Cerebellar cortex (tissue), 1 donor: ENCODE results near the gene CYB5A.

Experiments used
- DNase-seq: peaks from one replicate; pipeline ENCODE4 v3.0.0-alpha.2; 2015; ENCODE audit warnings: low spot score

The CYB5A gene

DNA sequence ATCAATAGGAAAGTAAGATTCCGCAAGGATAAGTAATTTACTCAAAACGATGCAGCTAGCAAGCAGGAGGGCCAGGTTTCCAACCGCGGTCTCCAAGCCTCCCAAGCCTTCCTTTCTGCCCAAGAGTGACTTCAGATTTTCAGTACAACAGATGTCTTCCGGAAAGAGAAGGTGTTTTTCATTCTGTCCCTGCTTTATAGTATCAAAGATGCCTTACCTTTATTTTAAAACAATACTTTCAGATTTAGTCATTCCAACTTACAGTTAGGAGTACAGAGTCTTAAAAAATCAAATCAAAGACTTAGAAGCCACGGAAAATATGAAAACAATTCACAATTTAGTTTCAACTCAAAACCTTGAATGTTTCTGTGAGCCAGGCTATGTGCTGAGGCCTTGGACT is 43.6 kb downstream of the CYB5A start:
- no peak for DNase-seq

- DNase-seq = no peak
These were observed 47.2 kb downstream of the CYB5A start for GRCh38 chr18:74244554-74244953.

DNA sequence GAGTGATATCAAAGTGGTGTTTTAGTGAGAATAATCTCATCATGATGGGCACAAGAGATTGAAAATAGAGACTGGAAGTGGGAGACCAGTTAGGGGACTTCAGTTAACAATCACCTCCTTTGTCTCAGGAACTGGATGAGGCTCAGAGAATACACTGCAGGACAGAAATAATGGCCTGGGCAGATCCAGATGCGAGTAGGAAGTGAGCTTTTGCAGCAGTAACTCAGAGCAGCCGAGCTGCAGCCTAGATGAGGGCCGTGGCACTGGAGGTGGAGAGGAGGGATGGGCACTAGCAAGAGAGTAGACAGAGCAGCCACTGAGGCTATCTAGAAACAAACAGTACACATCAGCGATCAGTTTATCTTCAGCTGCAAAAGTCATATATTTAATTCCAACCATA is 48.6 kb downstream of the CYB5A start:
- no peak for DNase-seq

- DNase-seq = peak; percentile 13
These were observed 49.2 kb downstream of the CYB5A start for GRCh38 chr18:74242438-74243096.

GRCh38 chr18:74241970-74242369 is 49.8 kb downstream of the CYB5A start:
- DNase-seq = no peak

- DNase-seq = no peak
These were observed 50.3 kb downstream of the CYB5A start for GRCh38 chr18:74241426-74241825.

DNA sequence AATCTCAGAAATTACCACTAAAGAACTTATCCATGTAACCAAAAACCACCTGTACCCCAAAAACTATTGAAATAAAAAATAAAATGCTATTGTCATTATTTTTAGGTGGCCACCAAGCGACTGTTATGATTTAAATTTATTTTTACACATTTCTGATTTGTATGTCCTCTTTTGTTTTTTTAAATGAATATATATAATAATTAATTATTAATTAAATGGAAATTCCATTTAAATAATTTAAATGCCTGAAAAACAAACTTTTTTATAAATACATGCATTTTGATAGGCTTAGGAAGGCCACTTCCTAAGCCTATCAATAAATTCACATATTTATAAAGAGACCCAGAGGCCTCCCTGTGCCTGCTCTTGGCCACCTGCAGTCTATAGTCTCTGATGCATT is 52.2 kb downstream of the CYB5A start:
- DNase-seq = no peak

DNA sequence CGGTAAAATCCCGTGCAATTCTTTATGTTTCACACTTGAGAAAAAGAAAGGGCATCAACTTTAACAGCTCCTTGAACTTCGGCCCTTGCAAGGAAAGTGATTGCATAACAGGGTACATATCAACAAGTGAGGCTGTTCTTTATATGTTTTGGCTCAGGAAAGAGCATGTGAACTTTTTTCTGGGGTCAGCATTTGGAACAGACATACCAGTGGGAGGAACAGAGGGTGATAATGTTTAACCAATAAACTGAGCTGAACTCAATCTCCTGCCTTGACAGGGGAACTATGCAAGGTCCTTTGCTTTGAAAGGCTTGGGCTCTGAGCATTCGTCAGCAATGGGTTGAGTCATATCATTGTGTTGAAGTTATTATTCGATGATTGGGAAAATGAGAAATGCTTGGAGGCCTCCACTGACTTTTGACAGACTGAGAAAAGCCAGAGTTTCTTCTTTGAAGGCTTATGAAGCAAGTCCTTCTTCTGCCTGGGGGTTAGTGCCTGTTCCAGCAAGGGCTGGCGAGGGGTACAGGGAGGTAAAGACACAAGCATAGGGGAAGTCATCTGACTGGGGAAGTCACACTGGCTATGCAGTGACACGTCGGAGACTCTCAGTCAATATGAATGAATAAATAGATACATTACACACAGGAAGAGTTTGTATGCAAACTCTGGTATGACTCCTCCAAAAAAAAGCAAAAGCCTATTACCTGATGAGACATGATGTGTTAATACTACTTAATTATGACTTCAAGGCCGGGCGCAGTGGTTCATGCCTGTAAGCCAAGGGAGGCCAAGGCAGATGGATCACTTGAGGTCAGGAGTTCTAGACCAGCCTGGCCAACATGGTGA is 57.2 kb downstream of the CYB5A start:
- no peak for DNase-seq

DNA sequence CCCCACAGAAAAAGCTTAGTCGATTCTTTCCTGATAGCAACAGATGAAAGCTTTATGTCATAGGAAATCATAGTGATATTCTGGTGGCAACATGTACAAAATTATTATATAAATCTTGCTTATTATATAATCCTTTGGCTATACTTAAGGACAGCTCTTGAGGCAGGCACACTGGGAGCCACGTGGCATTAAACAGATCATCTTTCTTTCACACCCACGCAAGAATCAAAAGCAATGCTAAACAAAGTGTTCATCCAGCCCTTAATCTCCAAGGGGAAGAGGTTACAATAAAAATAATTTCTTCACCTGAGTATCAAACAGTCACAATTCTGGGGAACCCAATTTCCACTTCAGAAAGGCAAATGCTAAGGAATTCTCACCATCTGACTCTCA is 57.8 kb downstream of the CYB5A start:
- no peak for DNase-seq

DNA sequence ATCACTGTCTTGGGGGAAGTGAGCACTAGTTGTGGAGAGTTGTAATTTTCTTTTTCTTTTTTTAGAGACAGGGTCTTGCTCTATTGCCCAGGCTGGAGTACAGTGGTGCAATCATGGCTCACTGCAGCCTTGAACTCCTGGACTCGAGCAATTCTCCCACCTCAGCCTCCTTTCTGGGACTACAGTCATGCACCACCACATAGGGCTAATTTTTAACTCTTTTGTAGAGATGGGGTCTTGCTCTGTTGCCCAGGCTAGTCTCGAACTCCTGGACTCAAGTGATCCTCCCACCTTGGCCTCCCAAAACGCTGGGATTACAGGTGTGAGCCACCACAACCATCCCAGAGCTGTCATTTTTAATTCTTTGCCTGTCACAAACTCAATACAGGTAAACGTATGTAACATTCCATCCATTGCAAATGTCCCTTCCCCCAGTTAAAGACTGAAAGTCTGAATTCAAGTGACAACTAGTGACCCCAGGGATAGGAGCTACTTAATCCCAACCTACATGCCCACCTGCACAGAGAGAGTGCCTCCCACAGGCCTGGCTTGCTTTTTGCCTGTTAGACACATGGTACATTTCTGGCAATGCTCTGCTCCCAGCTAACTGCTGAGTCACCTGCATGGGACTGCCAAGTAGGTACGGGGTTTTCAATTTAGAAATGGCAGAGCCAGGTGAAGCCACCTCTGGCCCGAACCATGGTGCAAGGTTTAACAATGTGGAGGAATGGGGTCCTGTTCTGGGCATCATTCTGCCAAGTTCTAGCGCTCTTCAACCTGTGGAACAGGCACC is 60.6 kb downstream of the CYB5A start:
- no peak for DNase-seq

DNA sequence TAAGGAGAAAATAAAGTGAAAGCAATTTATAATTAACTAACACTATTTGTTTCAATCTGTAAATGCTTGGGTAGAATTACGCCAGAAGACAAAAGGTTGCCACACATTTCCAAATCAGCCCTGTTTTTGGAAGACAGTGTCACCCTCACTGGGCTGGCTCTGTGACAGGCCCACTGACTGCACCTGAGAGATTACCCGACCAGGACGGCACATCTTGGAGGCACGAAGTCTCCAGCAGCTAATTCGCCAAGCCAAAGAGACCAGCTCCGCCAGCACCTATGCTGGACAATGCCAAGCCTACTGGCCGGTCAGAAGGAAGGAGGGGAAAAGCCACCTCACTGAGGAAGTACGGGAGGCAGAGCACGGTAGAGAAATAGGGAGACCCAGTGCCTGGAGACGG is 61.9 kb downstream of the CYB5A start:
- no peak for DNase-seq

GRCh38 chr18:74229005-74229404 is 62.8 kb downstream of the CYB5A start:
- no peak for DNase-seq

DNA sequence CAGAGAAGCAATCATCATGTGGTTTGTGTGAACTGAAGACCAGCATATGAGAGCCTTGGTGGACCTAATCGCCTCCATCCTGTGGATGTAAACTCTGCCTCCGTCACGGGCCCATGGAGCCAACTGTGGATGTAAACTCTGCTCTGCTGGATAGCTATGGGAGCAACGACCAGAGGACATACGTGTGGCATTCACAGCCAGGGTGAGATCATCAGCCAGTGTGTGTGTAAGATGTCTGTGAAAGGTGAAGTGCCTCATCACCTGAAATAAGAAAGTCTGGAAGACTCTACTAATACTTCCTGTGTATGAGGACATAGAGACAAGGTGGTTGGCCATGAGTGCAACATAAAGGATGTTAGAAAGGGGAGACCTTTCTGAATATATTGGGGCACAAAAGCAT is 63.5 kb downstream of the CYB5A start:
- no peak for DNase-seq

- no peak for DNase-seq
These were observed 65.1 kb downstream of the CYB5A start for GRCh38 chr18:74226666-74227065.

DNA sequence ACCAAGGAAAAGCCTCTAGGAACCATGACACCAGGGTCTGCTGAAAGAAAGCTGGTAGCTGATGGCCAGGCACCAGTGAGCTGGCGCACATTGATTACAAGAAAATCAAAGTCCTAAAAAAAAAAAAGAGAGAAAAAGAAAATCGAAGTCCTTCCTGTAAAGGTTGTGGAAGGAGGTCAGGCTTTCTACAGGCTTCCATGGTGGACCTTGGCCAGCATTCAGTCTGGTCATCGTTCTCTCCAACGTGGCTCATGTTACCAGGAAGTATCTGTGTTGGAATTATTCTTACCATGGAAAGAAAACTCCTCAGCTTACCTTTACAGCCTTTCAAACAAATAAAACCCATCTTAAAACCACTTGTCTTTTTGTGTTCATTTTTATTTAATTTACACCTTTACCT is 65.6 kb downstream of the CYB5A start:
- DNase-seq = no peak

GRCh38 chr18:74225193-74225840 is 66.4 kb downstream of the CYB5A start:
- no peak for DNase-seq

DNA sequence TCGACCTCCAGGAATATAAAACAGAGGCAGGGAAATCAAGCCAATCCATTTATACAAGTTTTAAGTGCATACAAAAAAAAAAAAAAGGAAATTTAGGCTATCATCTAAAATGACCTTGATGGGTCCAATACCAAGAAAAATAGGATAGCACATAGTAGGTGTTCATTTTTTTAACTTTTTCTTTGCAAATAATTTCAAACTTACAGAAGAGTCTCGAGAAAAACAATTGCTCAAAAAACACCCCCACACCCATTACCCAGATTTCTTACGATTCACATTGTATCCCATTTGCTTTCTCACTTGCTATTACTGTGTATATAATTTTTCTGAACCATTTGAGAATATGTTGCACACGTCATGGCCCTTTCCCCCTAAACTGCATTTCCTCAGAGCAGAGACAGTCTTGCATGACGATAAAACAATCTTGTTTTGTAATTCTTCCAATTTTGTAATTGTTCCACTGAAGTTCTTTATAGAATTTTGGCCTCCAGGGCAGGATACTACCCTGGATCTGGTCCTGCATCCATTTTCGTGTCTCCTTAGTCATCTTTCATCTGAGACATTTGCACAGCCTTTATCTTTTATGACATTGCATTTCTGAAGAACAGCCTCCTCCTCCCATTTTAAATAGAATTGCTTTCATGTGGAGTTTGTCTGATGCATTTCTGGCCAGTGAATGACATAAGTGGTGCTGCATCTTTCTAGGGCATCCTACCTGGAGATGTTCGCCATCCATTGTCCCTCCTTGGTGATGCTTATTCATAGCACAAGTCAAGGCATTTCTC is 68.9 kb downstream of the CYB5A start:
- no peak for DNase-seq

DNA sequence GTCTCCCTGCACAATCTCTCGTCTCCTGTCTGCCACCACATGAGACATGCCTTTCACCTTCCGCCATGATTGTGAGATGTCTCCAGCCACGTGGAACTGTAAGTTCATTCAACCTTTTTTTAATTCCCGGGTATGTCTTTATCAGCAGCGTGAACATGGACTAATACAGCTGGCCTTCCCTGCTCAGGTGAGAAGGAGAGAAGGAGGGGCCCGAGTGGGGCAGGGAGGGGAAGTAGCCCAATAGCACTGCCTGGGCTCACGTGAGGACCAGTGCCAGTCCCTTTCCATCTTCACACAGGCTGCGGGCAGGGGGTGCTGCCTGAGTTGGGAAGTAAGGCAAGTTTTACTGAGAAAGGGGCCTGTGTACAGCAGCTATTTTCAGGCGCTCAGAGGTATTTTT is 70.7 kb downstream of the CYB5A start:
- no peak for DNase-seq

DNA sequence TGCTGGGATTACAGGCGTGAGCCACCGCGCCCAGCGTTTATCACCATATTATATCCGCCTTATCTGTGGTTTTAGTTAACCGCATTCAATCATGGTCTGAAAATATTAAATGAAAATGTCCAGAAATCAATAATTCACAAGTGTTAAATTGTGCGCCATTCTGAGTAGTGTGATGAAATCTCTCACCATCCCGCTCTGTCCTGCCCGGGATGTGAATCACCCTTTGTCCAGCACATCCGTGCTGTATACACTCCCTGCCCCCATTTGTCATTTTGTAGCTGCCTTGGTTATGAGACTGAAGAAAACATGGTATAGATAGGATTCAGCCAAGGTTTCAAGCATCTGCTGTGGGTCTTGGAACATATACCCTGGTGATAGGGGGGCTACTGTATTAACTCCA is 72.7 kb downstream of the CYB5A start:
- DNase-seq = no peak

DNA sequence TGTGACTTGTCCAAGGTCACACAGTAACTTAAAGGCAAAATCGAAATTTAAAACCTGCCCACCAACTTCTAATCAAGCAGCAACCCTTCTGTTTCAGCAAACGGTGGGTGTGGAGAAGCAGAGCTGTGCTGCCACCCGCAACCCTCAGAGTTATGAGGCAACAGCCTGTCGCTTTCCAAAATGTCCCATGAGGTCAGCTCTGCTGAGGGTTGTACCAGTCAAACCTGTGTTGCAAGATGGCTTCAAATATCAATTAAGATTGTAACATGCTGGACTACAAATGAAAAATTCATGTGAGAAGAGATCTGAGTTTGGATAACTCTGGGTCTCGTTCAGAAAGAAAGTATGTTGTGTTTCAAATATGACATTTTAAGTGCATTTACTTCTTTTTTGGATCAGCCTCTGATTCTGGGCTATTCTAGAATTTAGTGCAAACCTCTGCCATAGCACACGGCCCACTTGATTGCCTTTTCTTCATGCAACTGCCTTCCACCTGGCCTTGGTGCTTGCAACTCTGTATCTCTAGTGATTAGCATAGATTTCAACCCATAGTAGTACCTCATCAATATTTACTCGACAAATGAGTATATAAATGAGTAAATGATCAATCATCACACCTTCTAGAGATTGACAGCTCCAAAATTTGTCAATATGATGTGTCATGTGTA is 74.2 kb downstream of the CYB5A start:
- no peak for DNase-seq

- DNase-seq = no peak
These were observed 75.1 kb downstream of the CYB5A start for GRCh38 chr18:74216661-74217110.
